GM21528 (cell line): ENCODE measurements around the gene STK32C.
"Not testable (repeated sequence)": the region's sequence is repeated elsewhere in the genome, so short reads cannot be mapped to it uniquely, and the experiment has no call there.

ENCODE experiments used
- ATAC-seq: cut with Tn5 transposase; IDR thresholded peaks from one replicate; pipeline ENCODE4 v1.9.1; 2021; ENCODE audit warnings: mild to moderate bottlenecking, moderate library complexity; ENCODE audit not compliant: unreplicated experiment, low FRiP score

The STK32C gene

GRCh38 chr10:132320654-132321469, 13.1 kb upstream of the STK32C start:
- peak; percentile 23 for ATAC-seq

GRCh38 chr10:132319853-132320653, 12.3 kb upstream of the STK32C start:
- ATAC-seq = peak; percentile 98

GRCh38 chr10:132317477-132317876, 9.7 kb upstream of the STK32C start:
- ATAC-seq = not testable (repeated sequence)

- no peak for ATAC-seq
These were observed 8.4 kb upstream of the STK32C start for GRCh38 chr10:132316133-132316532.

GRCh38 chr10:132314881-132315280, 7.1 kb upstream of the STK32C start:
- not testable (repeated sequence) for ATAC-seq

- ATAC-seq = no peak
These were observed 6.6 kb upstream of the STK32C start for GRCh38 chr10:132314336-132314735.

- no peak for ATAC-seq
These were observed 6.1 kb upstream of the STK32C start for GRCh38 chr10:132313865-132314264.

GRCh38 chr10:132313305-132313704, 5.6 kb upstream of the STK32C start:
- ATAC-seq = no peak

- no peak for ATAC-seq
These were observed 3.7 kb upstream of the STK32C start for GRCh38 chr10:132311338-132311939.

GRCh38 chr10:132310701-132311337, 3.1 kb upstream of the STK32C start:
- no peak for ATAC-seq

- ATAC-seq = no peak
These were observed 2.3 kb upstream of the STK32C start for GRCh38 chr10:132309879-132310591.

GRCh38 chr10:132309471-132309865, 1.7 kb upstream of the STK32C start:
- ATAC-seq = no peak

- ATAC-seq = peak; percentile 7
These were observed 1.1 kb upstream of the STK32C start for GRCh38 chr10:132308587-132309470.

- ATAC-seq = peak; percentile 21
These were observed 642 bp downstream of the STK32C start for GRCh38 chr10:132306864-132307751.

- no peak for ATAC-seq
These were observed 1.4 kb downstream of the STK32C start for GRCh38 chr10:132306343-132306685.

- no peak for ATAC-seq
These were observed 2.0 kb downstream of the STK32C start for GRCh38 chr10:132305654-132306342.

GRCh38 chr10:132304756-132305509, 2.8 kb downstream of the STK32C start:
- no peak for ATAC-seq
